Measurements from ENCODE around the gene PRORP. TPM values are rescaled to one million over a fixed set of nuclear protein-coding genes. Genes with fewer than 3 reads are reported as not detected.

Gene PRORP
- total and polyA plus RNA-seq, 9 of the 15 experiments (the other 6 are each of a cell fraction or from before 2014, with no cell fraction given): 21.9 to 48.7 (median 36.5) TPM

DNA sequence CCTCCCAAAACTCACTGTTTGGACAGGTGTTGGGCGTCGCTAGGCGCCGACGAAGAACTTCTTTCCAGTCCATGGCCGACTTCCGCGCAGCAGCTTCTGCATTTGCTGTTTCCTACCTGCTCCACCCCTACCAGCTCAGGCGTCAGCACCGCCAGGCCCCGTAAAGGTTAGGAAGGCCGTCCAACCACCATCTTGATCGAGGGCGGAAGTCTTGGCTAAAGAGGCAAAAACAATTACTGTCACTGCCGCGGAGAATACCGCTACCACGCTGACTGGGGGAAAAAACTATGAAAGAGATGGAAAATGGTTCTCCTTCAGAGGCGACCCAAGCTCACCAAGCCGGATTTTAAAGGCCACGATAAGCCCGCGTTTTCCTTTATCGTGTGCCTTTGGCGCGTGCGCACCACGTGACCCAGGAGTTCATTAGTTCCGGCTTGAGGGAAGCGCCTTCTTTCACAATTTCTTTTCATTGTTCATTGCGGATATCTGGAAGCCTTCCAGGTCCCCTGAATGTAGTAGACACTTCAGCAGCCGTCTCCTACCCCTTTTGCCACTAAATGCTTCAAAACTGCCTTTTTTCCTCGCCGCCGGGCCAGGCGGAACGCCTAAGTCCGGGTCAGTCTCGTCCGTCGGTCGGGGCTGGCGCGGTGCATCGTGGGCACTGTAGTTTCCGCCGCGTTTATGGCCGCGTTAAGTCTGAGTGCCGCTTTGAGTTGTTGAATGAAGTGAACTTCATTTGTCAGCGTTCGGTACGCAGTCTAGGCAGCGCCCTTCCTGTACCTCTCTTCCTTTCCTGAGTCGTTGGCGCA, at the start of gene PRORP, which contains the start of gene PPP2R3C (continued):
- TF ChIP-seq, protein P1, sequence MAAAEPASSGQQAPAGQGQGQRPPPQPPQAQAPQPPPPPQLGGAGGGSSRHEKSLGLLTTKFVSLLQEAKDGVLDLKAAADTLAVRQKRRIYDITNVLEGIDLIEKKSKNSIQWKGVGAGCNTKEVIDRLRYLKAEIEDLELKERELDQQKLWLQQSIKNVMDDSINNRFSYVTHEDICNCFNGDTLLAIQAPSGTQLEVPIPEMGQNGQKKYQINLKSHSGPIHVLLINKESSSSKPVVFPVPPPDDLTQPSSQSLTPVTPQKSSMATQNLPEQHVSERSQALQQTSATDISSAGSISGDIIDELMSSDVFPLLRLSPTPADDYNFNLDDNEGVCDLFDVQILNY (CRISPR knock-in tag; IDR thresholded peaks at IDR 0.05): 0 out of 2 replicates have a peak, but pooled peaks have one; percentile 63
- TF ChIP-seq NFRKB (IDR thresholded peaks at IDR 0.05; ENCODE audit: low read depth): peak; percentile 95
- peak; percentile 46 to 56; a peak in 3 of 4 replicates for TF ChIP-seq FOXK2 (conservative IDR thresholded peaks at IDR 0.05 in 1 of 2, IDR thresholded peaks at IDR 0.05 in 1 of 2; ENCODE audit: low read depth in 2 of 2)
- TF ChIP-seq, protein P2, sequence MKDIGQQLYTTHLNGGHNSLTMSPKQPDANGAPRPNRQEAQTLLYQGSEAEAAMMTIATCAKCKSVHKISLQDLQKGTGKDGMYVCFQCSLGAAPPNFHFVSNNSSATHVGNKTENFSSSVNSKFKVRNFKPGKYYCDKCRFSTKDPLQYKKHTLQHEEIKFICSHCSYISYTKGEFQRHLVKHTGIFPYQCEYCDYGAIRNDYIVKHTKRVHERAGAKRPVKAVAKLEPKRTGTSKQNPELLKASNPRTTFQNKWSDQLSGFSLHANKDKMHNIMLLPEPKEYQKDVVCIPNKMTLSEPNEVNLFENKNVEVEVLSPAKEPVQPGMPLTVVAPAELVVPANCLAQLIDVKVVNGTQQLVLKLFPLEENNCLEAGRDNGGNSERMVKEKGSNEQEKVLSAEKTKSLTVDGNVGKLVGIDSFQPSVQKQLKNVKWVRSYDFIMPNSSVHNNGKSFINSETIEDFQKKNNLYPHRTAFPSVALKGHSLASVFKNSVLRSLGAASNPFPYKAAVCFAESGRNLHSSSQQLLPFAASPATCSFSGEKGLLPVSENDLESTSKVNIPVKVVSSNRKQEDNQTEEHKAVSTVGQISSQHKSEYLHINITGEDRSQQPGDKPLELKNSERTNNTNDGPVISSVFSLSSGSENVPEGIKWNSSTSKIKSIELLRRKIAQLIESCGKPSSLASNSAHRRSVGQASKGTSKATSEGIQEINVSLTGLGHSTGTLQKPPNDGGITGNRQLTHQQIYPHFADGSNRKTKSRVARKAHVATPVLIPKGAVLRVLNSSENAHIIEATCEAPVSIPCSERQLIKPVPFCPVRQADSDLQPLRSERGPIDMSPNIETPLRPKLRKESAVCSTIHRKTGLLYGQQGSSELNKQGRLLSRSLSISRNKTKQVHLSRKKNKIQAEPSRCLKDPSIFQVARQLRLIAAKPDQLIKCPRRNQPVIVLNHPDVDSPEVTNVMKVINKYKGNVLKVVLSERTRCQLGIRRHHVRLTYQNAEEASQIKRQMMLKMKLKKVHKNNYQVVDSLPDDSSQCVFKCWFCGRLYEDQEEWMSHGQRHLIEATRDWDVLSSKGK (CRISPR knock-in tag; IDR thresholded peaks at IDR 0.05): no peak
- TF ChIP-seq, protein P3, sequence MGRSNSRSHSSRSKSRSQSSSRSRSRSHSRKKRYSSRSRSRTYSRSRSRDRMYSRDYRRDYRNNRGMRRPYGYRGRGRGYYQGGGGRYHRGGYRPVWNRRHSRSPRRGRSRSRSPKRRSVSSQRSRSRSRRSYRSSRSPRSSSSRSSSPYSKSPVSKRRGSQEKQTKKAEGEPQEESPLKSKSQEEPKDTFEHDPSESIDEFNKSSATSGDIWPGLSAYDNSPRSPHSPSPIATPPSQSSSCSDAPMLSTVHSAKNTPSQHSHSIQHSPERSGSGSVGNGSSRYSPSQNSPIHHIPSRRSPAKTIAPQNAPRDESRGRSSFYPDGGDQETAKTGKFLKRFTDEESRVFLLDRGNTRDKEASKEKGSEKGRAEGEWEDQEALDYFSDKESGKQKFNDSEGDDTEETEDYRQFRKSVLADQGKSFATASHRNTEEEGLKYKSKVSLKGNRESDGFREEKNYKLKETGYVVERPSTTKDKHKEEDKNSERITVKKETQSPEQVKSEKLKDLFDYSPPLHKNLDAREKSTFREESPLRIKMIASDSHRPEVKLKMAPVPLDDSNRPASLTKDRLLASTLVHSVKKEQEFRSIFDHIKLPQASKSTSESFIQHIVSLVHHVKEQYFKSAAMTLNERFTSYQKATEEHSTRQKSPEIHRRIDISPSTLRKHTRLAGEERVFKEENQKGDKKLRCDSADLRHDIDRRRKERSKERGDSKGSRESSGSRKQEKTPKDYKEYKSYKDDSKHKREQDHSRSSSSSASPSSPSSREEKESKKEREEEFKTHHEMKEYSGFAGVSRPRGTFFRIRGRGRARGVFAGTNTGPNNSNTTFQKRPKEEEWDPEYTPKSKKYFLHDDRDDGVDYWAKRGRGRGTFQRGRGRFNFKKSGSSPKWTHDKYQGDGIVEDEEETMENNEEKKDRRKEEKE (IDR thresholded peaks at IDR 0.05; ENCODE audit: borderline replicate concordance in 1 of 2, control insufficient read depth in 1 of 2, low read depth in 2 of 2, low read length in 1 of 2): 0 out of 4 replicates have a peak, but pooled peaks of 1 of the 2 experiments have one; percentile 41
- TF ChIP-seq ZNF707 (CRISPR knock-in tag; conservative IDR thresholded peaks at IDR 0.05): no peak
- TF ChIP-seq COPS2 (conservative IDR thresholded peaks at IDR 0.05): no peak
- TF ChIP-seq, protein P4, sequence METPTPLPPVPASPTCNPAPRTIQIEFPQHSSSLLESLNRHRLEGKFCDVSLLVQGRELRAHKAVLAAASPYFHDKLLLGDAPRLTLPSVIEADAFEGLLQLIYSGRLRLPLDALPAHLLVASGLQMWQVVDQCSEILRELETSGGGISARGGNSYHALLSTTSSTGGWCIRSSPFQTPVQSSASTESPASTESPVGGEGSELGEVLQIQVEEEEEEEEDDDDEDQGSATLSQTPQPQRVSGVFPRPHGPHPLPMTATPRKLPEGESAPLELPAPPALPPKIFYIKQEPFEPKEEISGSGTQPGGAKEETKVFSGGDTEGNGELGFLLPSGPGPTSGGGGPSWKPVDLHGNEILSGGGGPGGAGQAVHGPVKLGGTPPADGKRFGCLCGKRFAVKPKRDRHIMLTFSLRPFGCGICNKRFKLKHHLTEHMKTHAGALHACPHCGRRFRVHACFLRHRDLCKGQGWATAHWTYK (CRISPR knock-in tag; IDR thresholded peaks at IDR 0.05): no peak
- peak; percentile 76 for TF ChIP-seq ASH1L (IDR thresholded peaks at IDR 0.05; ENCODE audit: borderline replicate concordance, low read depth, partially characterized antibody)
- TF ChIP-seq EP400 (IDR thresholded peaks at IDR 0.05): peak; percentile 98
- no peak for TF ChIP-seq IRF2 (CRISPR knock-in tag; IDR thresholded peaks at IDR 0.05)
- peak; percentile 65 for TF ChIP-seq CEBPB (tag; IDR thresholded peaks at IDR 0.05)
- no peak for TF ChIP-seq ARID2 (IDR thresholded peaks at IDR 0.05)
- no peak for TF ChIP-seq TCF7 (IDR thresholded peaks at IDR 0.05; ENCODE audit: borderline replicate concordance)
- TF ChIP-seq, protein P5, sequence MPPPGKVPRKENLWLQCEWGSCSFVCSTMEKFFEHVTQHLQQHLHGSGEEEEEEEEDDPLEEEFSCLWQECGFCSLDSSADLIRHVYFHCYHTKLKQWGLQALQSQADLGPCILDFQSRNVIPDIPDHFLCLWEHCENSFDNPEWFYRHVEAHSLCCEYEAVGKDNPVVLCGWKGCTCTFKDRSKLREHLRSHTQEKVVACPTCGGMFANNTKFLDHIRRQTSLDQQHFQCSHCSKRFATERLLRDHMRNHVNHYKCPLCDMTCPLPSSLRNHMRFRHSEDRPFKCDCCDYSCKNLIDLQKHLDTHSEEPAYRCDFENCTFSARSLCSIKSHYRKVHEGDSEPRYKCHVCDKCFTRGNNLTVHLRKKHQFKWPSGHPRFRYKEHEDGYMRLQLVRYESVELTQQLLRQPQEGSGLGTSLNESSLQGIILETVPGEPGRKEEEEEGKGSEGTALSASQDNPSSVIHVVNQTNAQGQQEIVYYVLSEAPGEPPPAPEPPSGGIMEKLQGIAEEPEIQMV (tag; conservative IDR thresholded peaks at IDR 0.05; ENCODE audit: low read depth): no peak
- TF ChIP-seq KAT7 (CRISPR knock-in tag; IDR thresholded peaks at IDR 0.05; ENCODE audit: borderline replicate concordance): no peak
